Muscle layer of colon (tissue), 2 donors: Measurements from ENCODE around the gene OTOF.

Experiments
- H3K27ac ChIP-seq: one replicate; pipeline ENCODE4 v1.7.0; 2013; ENCODE audit warnings: low read depth, mild to moderate bottlenecking, low read length, moderate library complexity
- H3K27me3 ChIP-seq, 2 donors: one replicate each; pipeline ENCODE4 v1.7.0; 2013; ENCODE audit warnings: low read length in 2 of 2, mild to moderate bottlenecking in 2 of 2; ENCODE audit not compliant: insufficient read depth in 2 of 2, control insufficient read depth in 1 of 2
- H3K36me3 ChIP-seq: one replicate; pipeline ENCODE4 v1.7.0; 2013; ENCODE audit warnings: mild to moderate bottlenecking, low read length; ENCODE audit not compliant: insufficient read depth
- H3K4me1 ChIP-seq: one replicate; pipeline ENCODE4 v1.7.0; 2013; ENCODE audit warnings: mild to moderate bottlenecking, low read length; ENCODE audit not compliant: insufficient read depth
- H3K4me3 ChIP-seq, 2 donors: one replicate each; pipeline ENCODE4 v1.7.0; 2013; ENCODE audit warnings: low read length in 2 of 2, low read depth in 1 of 2, mild to moderate bottlenecking in 1 of 2, moderate library complexity in 1 of 2
- H3K9ac ChIP-seq: one replicate; pipeline ENCODE4 v1.7.0; 2013; ENCODE audit warnings: low read length
- H3K9me3 ChIP-seq: one replicate; pipeline ENCODE4 v1.7.0; 2013; ENCODE audit warnings: mild to moderate bottlenecking, low read length
- donor health status: abdominal sarcoma.
- donor health status: Adenocarcinoma of cecum.

Gene OTOF

GRCh38 chr2:26451700-26452099 is 26.2 kb downstream of the OTOF start:
- Histone ChIP-seq H3K9ac (no peak overlapping the region), H3K4me3 (no peak overlapping the region), H3K27me3 (no peaks in the 10 kb centered on the region), H3K36me3 (no peaks in the 10 kb centered on the region), H3K4me1 (no peaks in the 10 kb centered on the region), H3K27ac (no peak overlapping the region), H3K9me3 (no peaks in the 10 kb centered on the region)

GRCh38 chr2:26450031-26450635 is 27.8 kb downstream of the OTOF start:
- Histone ChIP-seq H3K4me3 (no peak overlapping the region), H3K27ac (no peak overlapping the region), H3K36me3 (no peaks in the 10 kb centered on the region), H3K27me3 (no peaks in the 10 kb centered on the region), H3K9ac (no peak overlapping the region), H3K4me1 (no peaks in the 10 kb centered on the region), H3K9me3 (no peaks in the 10 kb centered on the region)

GRCh38 chr2:26449278-26450030 is 28.5 kb downstream of the OTOF start:
- Histone ChIP-seq H3K36me3 (no peaks in the 10 kb centered on the region), H3K4me3 (no peak overlapping the region), H3K27me3 (no peaks in the 10 kb centered on the region), H3K4me1 (no peaks in the 10 kb centered on the region), H3K9ac (no peak overlapping the region), H3K9me3 (no peaks in the 10 kb centered on the region), H3K27ac (no peak overlapping the region)

DNA sequence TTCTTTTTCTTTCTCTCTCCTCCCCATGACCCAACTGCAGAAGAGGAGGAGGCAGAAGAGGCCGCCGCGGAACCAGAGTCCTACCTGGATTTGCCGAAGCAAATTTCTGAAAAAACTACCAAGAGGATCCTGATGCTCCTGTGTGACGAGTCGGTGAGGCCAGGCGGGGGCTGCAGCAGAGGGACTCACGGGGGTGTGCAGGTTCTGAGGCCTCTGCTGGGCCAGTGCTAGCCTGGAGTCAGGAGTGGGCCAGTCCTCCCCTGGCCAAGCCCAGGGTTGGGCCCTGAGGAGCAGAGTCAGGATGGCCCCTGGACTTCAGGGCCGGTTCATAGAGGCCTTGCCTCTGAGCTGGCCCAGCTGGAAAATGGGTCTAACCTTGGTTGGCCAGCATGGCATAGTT is 29.3 kb downstream of the OTOF start:
- Histone ChIP-seq H3K36me3 (no peaks in the 10 kb centered on the region), H3K27me3 (no peaks in the 10 kb centered on the region), H3K9ac (no peak overlapping the region), H3K4me3 (no peak overlapping the region), H3K27ac (no peak overlapping the region), H3K9me3 (no peaks in the 10 kb centered on the region), H3K4me1 (no peaks in the 10 kb centered on the region)

GRCh38 chr2:26444236-26444635 is 33.7 kb downstream of the OTOF start:
- Histone ChIP-seq H3K27me3 (no peaks in the 10 kb centered on the region), H3K4me3 (no peak overlapping the region), H3K27ac (no peak overlapping the region), H3K9ac (no peak overlapping the region), H3K36me3 (no peaks in the 10 kb centered on the region), H3K9me3 (no peaks in the 10 kb centered on the region), H3K4me1 (no peaks in the 10 kb centered on the region)

DNA sequence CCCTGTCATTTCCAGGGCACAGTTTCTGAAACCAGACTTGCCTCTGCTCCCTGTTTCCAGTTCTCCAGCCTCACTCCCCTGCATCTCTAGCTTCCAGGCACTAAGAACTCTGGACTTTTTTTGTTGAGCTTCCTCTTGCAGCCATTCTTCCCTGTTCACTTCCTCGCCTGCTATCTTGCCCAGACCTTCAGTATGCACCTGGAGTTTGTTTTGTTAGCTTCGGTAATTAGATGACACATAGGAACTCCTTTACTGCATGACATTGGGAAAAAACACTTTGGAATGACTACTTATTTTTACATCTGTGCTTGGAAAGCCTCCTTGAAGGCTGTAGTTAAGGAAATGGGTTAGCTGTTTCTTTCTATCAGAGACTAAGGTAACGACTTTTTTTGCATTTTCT is 35.2 kb downstream of the OTOF start:
- H3K27me3 ChIP-seq, result no peaks in the 10 kb centered on the region
- no peaks in the 10 kb centered on the region for H3K4me1 ChIP-seq
- no peak overlapping the region for H3K9ac ChIP-seq

DNA sequence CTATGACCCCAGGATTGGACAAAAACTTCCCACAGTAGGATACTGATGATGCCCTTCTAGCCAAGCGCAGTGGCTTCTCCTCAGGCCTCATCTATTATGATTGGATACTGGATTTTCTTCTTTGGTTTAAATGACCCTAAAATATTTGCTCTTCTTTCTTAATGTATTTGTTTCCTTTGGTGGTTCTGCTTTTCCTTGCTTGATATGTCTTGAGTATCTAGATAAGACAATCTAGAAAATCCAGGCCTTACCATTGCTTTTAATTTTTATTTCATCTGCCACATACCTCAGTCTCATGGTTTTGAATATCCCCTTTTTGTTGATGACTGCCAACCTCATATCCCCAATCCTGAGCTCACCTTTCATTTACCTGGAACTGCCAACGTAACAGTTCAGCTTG is 35.6 kb downstream of the OTOF start:
- Histone ChIP-seq H3K9me3 (no peaks in the 10 kb centered on the region), H3K4me1 (no peaks in the 10 kb centered on the region), H3K4me3 (no peak overlapping the region), H3K27me3 (no peaks in the 10 kb centered on the region), H3K9ac (no peak overlapping the region), H3K36me3 (no peaks in the 10 kb centered on the region), H3K27ac (no peak overlapping the region)

More for the DNA sequence above, 35.2 kb downstream of the OTOF start:
- Histone ChIP-seq H3K4me3 (no peak overlapping the region), H3K36me3 (no peaks in the 10 kb centered on the region), H3K27ac (no peak overlapping the region), H3K9me3 (no peaks in the 10 kb centered on the region)

GRCh38 chr2:26438926-26439325 is 39.0 kb downstream of the OTOF start:
- Histone ChIP-seq H3K9me3 (no peaks in the 10 kb centered on the region), H3K27me3 (no peaks in the 10 kb centered on the region), H3K36me3 (no peaks in the 10 kb centered on the region), H3K9ac (no peak overlapping the region), H3K4me1 (no peaks in the 10 kb centered on the region), H3K27ac (no peak overlapping the region), H3K4me3 (no peak overlapping the region)

DNA sequence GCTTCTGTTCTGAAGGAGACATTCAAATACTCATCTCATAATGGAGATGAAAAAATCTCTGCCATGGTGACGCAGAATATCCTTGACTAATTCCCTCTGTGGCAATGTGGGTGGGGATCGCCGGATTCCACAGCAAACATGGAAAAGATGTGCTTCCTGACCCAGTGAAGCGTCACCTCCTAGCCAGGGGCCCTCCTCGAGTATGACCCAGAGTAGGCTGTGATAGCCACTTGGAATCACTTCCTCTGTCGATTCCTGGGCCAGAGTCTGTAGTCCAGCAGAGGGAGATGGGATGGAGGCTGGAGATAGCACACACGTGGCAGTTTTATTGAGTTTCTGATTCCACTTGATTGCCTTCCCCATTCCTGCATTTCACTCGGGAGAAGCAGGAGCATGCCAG is 39.4 kb downstream of the OTOF start:
- Histone ChIP-seq H3K36me3 (no peaks in the 10 kb centered on the region), H3K27ac (no peak overlapping the region), H3K9me3 (no peaks in the 10 kb centered on the region), H3K27me3 (no peaks in the 10 kb centered on the region), H3K4me3 (no peak overlapping the region), H3K9ac (no peak overlapping the region), H3K4me1 (no peaks in the 10 kb centered on the region)

DNA sequence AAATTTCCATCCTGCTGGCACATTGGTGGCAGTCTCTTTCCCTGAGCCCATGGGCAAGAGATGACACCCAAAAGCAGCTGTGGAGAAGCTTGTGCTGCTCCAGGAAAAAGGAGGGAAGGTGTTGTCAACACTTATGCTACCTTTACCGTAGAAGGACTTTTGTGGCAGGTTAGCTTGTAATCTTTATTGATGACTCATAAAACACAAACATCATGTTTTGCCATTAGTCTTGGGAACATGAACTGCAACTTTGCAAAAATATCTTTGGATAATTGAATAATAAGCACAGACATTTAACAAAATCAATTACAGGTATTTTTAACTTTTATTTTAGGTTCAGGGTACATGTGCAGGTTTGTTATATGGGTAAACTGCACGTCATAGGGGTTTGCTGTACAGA is 42.8 kb downstream of the OTOF start:
- H3K4me3 ChIP-seq, result no peak overlapping the region
- no peaks in the 10 kb centered on the region for H3K4me1 ChIP-seq
- H3K9me3 ChIP-seq, result no peaks in the 10 kb centered on the region
- H3K36me3 ChIP-seq, result no peaks in the 10 kb centered on the region
- H3K27ac ChIP-seq, result no peak overlapping the region
- no peaks in the 10 kb centered on the region for H3K27me3 ChIP-seq
- H3K9ac ChIP-seq, result no peak overlapping the region

DNA sequence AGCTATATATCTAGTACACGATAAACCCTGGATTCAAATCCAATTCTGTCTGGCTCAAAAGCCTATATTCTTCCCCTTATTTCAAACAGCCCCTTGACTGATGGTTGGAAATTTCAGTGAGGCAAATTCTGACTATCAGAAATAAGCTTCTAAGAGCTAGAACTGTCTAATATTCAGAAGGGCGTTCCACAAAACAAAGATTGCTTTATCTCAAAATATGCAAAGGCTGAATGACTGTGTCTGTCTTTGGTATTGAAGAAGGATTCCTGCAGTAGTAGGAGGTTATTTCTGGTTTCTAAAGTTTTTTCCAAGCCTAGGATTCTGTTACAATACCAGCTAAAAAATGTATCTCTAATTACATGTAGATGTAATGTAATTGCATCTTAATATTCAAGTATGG is 45.1 kb downstream of the OTOF start:
- Histone ChIP-seq H3K36me3 (no peaks in the 10 kb centered on the region), H3K4me3 (no peak overlapping the region), H3K27me3 (no peaks in the 10 kb centered on the region), H3K27ac (no peak overlapping the region), H3K9me3 (no peaks in the 10 kb centered on the region), H3K9ac (no peak overlapping the region), H3K4me1 (no peaks in the 10 kb centered on the region)

DNA sequence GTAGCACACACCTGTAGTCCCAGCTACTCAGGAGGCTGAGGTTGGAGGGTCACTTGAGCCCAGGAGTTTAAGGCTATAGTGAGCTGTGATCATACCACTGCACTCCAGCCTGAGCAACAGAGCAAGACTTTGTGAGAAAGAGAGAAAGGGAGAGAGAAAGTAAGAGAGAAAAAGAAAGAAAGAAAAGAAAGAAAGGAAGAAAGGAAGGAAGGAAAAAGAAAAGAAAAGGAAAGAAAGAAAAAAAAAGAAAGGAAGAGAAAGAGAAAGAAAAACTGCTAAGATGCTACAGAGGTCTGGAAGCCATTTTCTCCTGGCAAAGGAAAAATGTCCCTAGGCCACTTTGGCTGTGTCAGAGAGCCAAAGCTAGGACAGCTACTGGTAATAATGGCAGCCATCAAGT is 45.6 kb downstream of the OTOF start:
- H3K9me3 ChIP-seq, result no peaks in the 10 kb centered on the region
- H3K9ac ChIP-seq, result no peak overlapping the region
- no peaks in the 10 kb centered on the region for H3K36me3 ChIP-seq
- no peak overlapping the region for H3K27ac ChIP-seq
- H3K27me3 ChIP-seq, result no peaks in the 10 kb centered on the region
- no peaks in the 10 kb centered on the region for H3K4me1 ChIP-seq
- no peak overlapping the region for H3K4me3 ChIP-seq
